Fibroblast of skin of abdomen (primary cell): ENCODE data around the gene SFMBT1. TPM values are rescaled to one million over a fixed set of nuclear protein-coding genes. Genes with fewer than 3 reads are reported as not detected.

Source experiments
- DNase-seq: peaks from one replicate; pipeline ENCODE4 v3.0.0-alpha.2; 2013
- polyA plus RNA-seq, 2 experiments: library from polyadenylated mRNA; unstranded; fragments of 120-200 nt; gene quantifications; one replicate each; pipeline ENCODE4 v1.2.1, GENCODE V29; 2013; ENCODE audit not compliant: insufficient read length in 2 of 2

The SFMBT1 gene, protein sequence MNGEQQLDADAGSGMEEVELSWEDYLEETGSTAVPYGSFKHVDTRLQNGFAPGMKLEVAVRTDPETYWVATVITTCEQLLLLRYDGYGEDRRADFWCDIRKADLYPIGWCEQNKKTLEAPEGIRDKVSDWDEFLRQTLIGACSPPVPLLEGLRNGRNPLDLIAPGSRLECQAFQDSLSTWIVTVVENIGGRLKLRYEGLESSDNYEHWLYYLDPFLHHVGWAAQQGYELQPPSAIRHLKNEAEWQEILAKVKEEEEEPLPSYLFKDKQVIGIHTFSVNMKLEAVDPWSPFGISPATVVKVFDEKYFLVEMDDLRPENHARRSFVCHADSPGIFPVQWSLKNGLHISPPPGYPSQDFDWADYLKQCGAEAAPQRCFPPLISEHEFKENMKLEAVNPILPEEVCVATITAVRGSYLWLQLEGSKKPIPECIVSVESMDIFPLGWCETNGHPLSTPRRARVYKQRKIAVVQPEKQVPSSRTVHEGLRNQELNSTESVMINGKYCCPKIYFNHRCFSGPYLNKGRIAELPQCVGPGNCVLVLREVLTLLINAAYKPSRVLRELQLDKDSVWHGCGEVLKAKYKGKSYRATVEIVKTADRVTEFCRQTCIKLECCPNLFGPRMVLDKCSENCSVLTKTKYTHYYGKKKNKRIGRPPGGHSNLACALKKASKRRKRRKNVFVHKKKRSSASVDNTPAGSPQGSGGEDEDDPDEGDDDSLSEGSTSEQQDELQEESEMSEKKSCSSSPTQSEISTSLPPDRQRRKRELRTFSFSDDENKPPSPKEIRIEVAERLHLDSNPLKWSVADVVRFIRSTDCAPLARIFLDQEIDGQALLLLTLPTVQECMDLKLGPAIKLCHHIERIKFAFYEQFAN
- polyA plus RNA-seq (2013, experiment 1 of 2; ENCODE audit: insufficient read length), result 1.5 TPM
- 1.5 TPM for polyA plus RNA-seq (2013, experiment 2 of 2; ENCODE audit: insufficient read length)

DNA sequence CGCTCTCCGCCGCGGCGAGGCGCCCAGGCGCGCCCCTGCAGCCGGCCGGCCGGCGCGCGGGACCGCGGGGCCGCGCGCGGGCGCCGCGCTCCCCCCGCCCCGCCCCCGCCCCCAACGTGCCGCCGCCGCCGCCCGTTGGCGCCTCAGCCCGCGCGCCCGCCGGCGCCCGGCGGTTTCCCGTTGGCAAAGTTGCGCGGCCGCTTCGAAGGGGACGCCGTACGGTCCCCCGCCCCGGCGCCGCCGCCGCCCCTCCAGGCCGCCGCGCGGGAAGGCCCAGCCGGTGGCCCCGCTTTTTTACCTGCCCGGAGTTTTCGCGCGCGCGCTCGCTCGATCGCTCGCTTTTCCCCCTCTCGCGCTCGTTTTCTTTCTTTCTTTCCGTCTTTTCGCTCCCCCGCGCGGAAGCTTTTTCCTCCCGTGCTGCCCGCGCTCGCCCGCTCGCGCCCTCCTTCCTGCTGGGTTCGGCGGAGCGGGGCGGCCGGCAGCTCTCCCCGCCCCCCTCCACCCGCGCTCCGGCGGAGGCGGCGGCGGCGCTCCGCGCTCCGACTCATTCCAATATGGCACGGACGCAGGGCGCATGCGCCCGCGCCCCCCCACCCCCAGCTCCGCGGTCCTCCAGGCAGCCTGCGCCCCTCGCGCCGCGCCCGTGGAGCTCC, at the start of gene SFMBT1:
SFMBT1 (minus strand) TSS at position 556 of the 653 bp plus-strand sequence. CDS start 76,945 bp downstream, outside the sequence.
- peak; percentile 61 for DNase-seq

DNA sequence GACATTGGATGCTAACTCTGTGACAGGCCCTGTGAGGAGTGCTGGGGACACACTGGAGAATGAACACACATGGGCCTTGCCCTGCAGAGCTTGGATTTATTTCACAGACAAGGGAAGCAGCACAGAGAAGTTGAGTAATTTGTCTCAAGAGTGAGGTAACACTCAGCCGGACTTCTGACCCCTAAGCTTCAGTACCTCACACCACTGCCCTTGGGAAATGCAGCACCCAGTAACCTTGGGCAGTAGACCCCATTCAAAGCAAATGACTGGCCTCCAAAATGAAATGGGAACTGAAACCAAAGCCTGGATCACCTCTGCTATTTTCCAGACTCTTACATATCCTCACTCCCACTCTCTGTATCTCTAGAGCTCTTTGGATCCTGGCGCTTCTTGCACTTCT, 47.1 kb upstream of the SFMBT1 start:
- no peak for DNase-seq

DNA sequence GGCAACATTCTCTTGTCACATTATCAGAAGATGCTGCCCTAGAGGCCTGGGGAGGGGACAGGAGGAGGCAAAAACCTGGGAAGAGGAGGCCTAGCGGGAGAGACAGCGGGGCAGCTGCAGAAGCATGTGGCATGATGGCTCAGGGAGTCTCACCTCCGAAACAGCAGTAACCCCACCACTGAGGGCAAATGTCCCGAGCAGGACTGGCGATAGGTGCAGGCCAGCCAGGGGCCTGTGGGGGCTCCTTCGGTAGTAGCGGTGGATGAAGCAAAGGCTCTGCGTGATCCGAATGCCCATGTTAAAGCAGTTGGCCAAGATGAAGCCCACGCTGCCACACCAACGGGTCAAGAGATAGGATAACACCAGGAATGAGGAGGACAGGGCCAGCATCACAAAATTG, 46.3 kb upstream of the SFMBT1 start:
- DNase-seq, result no peak

DNA sequence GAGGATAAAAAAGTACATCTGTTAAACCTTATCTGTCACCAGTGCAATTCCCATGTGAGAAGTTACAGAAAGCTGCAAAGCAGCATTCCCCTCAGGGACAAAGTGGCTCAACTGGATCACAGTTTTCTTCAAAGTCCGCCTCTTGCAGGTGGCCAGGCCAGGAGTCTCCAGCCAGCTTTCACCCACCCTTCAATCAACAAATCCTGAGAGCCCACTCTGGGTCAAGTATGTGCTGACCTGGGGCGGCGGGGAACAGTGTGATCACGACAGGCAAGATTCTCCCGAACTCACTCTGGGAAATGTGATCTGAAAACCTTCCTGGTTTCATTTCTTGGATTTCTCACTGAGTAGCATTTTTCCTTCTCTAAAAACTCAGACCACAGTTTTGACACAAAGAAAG, 45.1 kb upstream of the SFMBT1 start:
- no peak for DNase-seq

DNA sequence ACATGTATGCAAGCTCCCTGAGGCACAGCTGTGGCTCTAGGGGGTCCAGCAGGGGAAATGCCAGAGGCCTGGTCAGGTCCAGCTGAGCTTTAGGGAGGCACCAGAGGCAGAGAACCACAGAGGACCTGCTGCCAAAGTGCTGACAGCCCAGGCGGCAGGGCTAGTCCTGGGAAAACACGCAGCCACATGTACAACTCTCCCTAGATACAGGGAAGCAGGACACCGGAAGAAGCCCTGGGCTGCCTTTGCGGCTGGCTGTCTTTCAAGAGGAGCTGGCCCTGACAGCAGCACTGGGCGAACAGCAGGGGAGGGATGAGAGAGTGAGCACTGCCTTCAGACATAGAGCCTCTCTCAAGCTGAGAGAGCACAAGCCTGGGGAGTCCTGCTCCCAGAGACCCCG, 43.6 kb upstream of the SFMBT1 start:
- no peak for DNase-seq

DNA sequence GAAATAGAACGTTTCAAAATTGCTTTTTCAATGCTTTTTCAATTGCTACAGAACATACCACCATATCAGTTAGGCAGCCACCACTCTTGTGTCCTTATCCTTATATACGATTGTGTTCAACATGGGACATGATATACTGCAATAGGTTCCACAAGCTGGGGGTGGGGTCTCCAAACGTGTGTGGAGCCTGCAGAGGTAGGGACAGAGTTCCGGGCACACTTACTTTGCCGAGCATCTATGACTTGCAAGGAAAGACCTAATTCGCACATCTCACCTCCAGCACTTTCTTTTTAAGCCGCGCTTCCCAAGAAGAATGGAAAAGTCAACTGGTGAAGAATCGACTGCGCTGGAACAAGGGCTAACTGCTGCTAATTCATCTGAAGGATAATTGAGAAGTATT, 39.6 kb upstream of the SFMBT1 start:
- no peak for DNase-seq

DNA sequence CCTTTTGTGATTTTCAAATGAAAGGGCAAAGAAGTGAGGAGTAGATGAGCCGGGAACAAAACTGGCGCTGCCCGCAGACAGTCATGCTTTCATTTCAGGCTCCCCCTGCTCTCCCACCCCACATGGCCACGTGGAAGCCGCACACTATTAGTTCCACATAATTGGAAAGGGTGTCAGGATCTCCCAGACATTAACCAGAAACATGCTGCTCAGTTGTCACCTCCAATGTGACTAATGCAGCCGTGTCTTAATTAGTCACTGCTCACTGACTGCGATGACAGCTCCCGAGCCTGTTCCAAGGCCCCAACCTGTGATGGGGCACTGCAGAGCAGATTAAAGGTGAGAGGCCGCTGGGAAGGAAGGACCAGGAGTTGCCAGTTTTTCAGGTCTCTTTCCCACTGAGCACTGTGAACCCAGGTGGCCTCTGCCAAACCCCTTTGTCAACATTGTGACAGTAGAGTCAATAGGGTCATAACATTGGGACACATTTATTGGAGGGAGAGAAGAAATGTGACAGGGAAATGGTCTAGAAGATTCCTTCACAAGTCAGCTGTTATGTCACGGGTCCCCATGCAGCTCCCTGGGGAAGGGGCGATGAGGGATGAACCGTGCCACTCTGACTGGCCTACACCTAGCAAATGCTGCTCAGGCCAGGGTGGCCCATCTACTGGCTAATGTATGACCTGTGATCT, 38.6 kb upstream of the SFMBT1 start:
- DNase-seq, result peak; percentile 61

DNA sequence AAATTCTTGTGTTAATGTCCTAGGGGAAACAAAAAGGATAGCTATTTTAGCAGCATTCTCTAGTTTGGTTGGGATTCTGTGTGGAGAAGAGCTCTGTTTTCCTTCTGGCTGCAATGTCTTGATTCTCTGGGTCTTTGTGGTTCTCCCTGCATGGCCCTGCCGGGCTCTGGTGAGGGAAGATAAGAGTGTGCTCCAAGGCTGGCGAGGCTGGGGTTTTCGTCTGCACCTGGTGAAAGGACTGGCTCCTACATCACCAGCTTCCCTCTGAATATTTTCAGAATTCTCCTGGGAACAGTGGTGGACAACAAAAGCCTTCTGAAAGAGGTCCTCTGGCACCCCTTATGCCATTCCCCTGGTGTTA, 38.1 kb upstream of the SFMBT1 start:
- DNase-seq, result no peak

DNA sequence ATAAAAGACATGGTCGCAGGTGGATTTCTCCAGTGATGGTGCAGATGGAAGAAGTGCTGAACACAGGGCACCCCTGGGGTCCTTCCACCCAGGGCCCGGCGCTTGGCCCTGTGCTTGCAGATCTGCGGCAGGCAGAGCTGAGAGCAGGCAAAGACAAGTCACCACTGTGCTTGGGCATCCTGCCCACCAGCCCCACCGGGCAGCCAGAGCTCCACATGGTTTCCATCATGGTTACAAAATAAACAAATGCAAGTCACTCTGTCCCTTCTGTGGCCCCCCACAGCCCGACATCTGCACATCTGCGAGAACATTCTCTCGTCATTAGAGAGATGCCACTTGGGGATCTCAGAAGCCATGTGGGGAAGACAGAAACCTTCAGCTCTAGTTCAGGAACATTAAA, 37.6 kb upstream of the SFMBT1 start:
- DNase-seq, result peak; percentile 63

DNA sequence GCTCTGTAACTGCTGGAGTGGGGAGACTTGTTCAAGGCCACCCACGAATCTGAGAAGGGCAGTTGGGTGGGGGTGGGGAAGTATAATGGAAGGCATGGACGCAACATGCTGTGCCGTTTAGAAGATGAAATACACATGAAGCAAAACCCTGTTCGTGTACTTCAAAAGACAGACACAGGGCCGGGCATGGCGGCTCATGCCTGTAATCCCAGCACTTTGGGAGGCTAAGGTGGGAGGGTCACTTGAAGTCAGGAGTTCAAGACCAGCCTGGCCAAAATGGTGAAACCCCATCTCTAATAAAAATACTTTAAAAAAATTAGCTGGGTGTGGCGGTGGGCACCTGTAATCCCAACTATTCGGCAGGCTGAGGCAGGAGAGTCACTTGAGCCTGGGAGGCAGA, 36.9 kb upstream of the SFMBT1 start:
- DNase-seq, result no peak

DNA sequence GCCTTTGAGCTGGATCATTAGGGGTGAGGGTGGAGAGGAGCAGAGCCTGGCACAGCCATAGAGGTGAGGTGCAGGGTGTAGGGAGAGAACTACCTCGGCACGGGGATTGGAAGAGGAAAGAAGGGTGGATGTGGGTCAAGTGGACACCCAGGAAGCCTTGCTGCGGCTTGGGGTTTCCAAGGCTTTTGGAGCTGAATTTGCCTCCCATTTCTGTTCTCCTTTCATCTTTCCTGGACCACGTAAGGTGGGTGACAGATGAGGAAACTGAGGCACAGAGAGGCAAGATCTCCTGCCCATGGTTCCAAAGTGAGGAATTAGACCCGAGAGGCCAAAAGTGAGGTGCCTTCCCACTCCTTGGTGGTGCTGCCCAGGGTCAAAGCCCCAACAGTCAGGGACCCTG, 35.4 kb upstream of the SFMBT1 start:
- DNase-seq, result no peak

DNA sequence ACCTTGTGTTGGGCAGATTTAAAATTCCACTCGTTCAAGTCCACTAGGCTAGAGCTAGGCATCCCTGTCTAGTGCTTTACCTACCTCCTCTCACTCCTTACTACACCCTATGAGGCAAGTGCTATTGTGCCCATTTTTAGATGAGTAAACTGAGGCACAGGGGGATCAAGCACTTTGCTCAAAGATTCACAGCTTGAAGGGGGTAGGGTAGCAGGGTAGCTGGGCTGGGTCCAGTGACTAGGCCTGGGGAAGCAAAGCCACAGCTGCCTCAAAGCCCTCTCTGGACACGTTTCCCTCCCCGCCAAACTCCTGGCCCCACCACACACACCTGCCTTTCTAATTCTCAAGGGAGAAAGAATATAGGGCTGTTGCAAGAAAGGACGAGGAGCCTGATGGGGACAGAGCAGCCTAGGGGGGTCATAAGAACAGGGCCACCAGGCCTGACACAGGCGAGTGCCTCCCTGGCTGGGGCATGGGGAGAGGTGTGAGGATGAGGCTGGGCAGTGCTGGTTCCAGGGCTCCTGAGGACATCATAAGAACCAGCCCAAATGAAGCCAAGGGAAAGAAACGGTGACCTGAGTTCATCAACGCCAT, 34.8 kb upstream of the SFMBT1 start:
- no peak for DNase-seq

DNA sequence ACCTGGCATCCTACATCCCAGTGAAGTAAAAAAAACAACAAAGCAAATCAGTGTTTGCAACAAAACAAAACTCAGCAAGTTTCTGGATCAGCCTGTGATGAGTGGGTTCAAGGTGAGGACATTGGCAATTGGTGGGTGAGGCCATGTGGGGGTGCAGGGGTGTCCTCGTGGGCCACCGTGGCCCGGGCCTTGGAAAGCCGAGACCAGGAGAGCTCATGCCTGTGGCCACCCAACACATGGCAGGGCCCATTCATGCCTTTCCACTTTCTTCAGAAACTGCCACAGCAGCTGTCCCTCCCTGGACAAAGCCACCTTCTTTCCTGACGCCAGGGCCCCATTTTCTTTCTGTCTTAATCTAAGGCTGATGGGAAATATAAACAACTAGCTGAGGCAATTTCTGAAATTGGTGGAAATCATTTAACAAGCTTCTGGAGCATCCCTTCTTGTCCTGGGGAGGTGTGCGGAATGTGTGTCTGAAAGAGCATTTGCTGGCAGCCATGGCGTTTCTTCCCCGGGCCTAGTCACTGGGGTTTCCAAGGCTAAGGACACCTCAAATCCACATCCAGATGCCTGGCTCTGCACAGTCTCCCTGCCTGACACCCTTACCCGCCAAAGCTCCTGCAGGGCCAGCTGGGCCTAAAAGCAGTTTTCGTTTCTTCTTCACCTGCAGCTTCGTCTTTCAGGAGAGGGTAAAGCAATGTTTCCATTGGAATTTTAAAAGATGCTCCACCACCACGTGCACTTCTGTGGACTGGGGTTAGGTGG, 34.1 kb upstream of the SFMBT1 start:
- DNase-seq, result no peak

DNA sequence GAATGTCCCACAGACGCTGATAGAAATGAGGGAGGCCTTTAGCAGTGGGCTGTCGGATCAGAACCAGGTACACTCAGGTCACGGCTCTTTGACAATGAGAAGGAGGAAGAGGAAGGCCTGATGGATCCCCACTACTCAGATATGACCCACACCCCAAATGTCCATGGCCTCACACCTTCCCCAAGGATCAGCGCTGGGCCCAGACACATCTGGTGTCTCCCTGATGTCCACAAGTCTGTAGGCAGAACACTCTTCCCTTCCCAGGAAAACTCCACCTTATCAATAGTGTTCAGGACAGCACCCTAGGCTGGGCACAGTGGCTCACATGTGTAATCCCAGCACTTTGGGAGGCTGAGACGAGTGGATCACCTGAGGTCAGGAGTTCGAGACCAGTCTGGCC, 33.3 kb upstream of the SFMBT1 start:
- DNase-seq, result no peak

DNA sequence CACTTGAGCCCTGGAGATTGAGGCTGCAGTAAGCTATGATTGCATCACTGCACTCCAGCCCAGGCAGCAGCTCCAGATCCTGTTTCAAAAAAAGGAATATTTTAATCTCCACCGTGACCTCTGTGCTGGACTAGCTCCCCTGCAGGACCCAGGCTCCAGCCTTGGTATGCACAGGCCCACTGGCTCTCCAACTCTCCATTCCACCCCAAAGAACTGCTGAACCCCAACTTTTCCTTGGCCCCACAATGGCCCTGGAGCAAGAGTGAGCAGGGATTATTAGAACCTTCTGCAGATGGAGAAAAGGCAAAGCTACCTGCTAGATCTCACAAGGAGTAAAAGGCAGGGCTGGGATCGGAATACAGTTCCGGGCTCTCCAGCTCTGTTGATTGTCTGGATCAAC, 32.8 kb upstream of the SFMBT1 start:
- DNase-seq, result no peak

DNA sequence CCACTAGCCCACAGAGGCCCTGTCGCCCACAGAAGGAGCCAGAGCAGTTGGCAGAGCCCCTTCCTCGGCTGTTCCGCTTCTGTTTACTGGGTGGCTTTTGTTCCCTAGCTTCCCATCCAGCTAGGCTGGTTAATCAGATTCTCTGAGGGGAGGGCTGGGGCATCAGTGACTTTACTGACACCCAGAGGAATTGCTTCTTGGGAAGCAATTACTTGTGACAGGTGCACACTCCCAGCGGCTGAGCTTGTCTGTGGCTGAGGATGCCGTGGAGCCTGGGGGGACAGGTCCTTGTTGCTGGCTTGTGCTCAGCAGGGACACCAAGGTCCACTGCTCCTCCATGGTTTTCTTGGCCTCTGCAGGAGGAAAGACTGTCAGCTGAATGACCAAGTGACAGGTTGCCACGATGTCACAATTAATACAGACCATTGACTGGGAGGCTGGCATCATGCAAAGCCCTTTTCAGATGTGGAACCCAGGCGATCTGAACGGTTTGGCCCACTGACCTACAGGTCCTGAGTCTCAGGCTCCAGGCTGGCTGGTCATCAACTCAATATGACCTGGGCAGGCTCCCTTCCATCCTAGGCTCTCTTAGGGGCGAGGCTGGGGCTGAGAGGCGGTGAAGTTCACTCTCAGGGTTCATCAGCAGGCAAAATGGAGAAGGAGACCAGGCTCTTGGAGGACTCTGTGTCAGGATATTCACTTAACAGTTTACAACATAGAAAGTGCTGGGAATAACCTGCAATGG, 31.8 kb upstream of the SFMBT1 start:
- DNase-seq, result no peak

DNA sequence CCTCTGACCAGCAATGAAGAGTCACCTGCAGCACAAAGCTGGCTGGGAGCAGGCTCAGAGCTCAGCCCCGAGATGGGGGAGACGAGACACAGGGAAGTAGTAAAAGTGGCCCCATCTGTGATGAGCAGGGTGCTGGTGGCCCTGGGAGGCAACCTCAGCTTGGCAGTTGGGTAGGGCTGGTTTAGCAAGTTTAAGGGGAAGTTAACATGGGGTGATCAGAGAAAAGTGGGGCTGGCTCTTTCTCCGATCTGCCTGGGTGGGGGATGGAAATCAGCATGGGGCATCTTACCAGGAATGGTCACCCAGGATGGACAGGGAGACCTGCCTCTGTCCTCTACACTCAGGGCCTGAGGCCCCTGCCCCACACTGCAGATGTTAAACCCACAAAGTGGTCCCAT, 29.9 kb upstream of the SFMBT1 start:
- no peak for DNase-seq

DNA sequence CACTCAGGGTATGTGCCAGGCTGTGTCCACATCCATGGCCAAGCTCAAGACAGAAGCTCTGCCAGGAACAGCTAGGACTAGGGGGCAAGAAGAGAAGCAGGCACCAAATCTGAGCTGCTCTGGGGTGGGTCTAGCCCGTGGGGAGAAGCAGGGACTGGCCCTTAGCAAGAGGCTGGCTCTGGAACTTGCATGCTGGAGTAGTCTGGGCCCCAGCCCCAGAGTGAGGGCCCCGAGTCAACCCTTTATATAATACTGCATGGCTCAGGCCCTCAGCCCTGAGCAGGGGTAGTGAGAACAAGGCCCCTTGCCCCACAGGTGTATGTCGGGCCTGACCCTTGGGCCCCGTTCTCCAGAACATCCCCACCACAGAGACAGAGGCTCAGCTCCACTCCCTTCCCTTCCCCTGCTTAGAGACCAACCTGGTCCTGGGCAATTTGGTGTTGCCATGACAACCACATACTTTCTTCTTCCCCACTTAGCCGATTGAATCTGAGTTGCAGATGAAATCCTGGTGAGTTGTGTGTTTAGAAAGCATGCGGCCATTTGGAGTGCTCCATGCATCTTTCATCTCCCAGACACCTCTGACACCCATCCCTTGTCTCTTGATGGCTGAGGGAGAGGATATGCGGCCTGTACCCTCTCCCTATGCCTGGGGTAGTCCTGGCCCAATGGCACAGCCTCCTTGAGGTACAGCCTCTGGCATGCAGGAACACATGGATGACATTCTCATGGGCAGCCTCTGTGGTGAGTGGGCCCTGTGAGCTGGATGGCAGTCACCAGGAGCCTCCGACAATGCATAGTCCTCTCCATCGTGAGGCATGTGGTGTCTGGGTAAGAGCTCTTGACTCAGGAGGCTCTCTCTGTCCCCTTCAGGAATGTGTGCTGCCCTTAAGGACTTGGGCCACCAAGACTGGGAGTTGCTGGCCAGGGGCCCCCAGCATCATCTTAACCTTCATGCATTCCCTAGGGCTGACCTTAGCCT, 29.2 kb upstream of the SFMBT1 start:
- DNase-seq, result no peak

DNA sequence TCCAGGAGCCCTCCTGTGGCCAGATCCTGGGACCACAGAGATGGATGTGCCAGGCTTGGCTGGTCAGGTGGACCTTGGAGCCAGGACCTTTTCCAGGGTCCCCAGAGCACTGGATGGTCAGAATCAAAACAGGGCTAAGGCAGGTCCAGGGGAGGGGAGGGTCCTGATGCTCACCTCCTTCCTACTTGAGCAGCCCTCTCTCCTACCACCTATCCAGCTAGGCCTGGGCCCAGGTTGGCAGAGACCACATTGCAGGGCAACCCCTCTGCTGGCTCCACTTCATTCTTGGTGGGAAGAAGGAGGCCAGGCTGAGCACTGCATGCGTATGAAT, 28.5 kb upstream of the SFMBT1 start:
- no peak for DNase-seq
